GM18499 (cell line): Measurements from ENCODE around the gene NEDD4.
"Not testable (repeated sequence)": the region's sequence is repeated elsewhere in the genome, so short reads cannot be mapped to it uniquely, and the experiment has no call there.

Experiments
- ATAC-seq: cut with Tn5 transposase; IDR thresholded peaks from one replicate; pipeline ENCODE4 v1.9.1; 2021; ENCODE audit warnings: moderate number of reproducible peaks; ENCODE audit not compliant: insufficient read depth, unreplicated experiment

Gene NEDD4

DNA sequence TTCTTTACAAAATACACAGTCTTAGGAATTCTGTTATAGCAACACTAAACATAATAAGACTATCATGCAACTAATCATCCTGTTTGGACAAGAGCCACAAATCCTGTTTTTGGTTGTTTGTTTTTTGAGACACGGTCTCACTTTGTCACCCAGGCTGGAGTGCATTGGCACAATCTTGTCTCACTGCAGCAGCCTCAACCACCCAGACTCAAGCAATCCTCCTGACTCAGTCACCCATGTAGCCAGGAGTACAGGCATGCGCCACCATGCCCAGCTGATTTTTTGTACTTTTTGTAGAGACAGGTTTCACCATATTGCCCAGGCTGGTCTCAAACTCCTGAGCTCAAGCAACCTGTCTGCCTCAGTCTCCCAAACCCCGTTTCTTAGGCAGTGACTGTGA, 28.3 kb downstream of the NEDD4 start:
- no peak for ATAC-seq

DNA sequence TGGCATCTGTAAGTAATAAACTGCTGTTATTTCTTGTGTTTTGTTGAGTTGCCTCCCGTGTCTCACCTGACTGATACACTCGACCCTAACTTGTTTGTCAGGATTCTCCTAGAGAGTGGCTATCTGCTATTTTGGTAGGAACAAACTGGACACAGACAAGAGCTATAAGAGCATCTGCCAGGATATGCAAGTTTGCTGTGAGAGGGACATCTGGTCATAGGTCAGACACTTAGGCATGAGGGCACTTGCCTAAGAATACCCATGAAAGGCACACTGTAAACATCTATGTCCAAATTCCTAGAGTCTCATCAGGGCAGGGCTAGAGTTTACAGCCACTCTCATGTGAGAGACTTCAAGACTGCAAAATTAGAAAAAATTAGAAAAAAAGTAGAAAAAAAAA, 32.5 kb downstream of the NEDD4 start:
- ATAC-seq, result no peak

DNA sequence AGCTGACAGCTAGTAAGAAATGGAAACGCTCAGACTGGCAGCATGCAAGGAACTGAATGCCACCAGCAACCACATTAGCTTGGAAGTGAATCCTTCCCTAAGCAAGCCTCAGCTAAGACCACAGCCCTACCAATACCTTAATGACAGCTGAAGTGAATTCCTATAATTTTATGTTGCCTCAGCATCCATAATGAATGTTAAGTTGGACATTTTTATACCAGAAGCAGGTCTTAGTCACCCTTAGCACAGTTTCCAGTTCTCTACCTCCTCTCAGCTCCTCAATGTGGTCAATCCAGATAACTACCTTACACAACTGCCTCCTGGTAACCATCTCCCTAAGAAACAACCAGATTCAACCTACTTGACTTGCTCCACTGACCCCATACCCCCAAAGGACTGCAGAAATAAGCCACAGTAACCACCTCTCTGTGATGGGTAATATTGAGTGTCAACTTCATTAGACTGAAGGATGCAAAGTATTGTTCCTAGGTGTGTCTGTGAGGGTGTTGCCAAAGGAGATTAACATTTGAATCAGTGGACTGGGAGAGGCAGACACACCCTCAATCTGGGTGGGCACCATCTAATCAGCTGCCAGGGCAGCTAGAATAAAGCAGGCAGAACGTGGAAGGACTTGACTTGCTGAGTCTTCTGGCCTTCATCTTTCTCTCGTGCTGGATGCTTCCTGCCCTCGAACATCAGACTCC, 33.5 kb downstream of the NEDD4 start:
- ATAC-seq, result no peak

DNA sequence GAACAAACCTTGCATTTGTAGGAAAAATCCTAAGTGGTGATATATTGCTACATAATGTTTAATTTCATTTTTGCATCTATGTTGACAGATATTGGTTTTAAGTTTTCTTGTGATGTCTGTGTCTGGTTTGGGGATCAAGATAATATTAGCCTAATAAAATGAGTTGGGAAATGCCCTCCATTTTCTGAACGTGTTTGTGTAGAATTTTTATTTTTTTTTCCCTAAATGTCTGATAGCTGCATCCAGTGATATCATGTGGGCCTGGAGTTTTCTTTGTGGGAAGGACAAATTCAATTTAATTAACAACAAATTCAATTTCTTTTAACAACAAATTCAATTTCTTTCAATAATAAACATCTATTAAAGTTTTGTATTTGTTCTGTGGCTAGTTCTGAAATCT, 35.1 kb downstream of the NEDD4 start:
- no peak for ATAC-seq

DNA sequence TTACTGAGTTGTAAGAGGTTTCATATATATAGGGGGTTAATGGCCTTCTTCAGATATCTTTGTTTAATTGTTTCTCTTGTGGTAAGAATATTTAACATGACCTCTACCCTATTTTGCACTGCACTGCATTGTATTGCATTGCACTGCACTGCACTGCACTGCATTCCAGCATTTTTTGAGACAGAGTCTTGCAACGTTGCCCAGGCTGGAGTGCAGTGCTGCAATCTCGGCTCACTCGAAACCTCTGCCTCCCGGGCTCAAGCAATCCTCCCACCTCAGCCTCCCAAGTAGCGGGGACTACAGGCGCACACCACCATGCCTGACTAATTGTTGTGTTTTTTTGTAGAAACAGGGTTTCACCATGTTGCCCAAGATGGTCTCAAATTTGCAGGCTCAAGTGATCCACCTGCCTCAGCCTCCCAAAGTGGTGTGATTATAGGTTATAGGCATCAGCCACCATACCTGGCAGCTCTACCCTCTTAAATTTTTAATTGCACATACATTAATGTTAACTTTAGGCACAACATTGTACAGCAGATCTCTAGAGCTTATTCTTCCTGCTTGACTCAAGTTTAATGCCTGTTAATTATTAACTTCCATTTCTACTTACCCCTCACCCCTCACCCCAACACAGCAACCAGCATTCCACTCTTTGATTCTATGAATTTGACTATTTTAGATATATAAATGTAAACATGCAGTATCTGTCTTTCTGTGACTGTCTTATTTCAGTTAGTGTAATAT, 38.4 kb downstream of the NEDD4 start:
- ATAC-seq, result no peak

DNA sequence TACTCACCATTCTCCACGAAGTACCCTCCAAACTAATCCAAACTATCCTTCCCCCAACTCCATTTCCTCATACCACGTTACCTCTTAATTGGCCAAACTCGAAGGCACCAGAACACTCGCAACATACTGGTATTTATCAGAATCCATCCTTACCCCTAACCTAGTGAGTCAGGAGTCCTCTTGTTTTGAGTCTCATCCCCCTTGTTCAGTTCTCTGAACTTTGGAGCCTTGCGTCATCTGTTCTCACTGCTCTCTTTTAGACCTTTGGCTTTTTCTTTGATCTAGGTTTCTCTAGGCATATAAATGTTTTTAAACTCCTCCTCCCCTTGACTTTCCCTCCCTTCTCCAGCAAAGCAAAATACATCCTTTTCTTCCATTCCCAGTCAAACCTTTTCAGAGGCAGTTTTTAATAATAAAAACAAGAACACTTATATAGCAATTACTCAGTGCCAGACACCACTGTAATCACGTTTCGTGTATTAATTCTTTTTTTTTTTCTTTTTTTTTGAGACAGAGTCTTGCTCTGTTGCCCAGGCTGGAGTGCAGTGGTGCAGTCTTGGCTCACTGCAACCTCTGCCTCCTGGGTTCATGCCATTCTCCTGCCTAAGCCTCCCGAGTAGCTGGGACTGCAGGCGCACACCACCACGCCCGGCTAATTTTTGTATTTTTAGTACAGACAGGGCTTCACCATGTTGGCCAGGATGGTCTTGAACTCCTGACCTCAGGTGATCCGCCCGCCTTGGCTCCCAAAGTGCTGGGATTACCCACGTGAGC, 40.7 kb downstream of the NEDD4 start:
- ATAC-seq, result not testable (repeated sequence)

DNA sequence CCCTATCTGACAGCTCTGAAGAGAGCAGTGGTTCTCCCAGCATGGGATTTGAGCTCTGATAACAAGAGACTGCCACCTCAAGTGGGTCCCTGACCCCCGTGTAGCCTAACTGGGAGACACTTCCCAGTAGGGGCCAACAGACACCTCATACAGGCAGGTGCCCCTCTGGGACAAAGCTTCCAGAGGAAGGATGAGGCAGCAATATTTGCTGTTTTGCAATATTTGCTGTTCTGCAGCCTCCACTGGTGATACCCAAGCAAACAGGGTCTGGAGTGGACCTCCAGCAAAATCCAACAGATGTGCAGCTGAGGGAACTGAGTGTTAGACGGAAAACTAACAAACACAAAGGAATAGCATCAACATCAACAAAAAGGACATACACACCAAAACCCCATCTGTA, 48.8 kb downstream of the NEDD4 start:
- not testable (repeated sequence) for ATAC-seq

DNA sequence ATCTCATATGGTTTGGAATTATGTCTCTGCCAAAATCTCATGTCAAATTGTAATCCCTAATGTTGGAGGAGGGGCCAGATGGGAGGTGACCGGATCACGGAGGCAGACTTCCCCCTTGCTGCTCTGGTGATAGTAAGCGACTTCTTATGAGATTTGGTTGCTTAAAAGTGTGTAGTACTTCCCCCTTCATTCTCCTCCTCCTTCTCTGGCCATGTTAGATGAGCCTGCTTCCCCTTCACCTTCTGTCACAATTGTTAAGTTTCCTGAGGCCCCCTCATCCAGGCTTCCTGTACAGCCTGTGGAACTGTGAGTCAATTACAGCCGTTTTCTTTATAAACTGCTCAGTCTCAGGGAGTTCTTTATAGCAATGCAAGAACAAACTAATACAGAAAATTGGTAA, 51.1 kb downstream of the NEDD4 start:
- no peak for ATAC-seq

DNA sequence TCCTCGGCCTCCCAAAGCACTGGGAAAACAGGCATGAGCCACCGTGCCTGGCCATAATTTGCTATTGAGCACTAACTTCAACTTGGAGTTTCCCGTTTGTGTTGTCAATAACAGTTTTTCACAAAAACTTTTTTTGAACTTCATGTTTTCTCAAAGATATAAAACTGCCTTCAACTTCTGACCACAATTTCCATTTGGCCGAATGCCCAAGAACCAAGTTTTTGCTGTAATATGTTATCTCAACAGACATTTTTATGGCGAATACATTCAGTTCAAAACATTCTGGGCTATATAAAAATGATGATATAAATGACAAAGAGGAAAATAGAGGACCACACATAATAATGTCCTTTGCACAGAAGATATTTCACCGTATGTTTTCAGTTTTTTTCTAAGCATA, 56.4 kb downstream of the NEDD4 start:
- no peak for ATAC-seq

DNA sequence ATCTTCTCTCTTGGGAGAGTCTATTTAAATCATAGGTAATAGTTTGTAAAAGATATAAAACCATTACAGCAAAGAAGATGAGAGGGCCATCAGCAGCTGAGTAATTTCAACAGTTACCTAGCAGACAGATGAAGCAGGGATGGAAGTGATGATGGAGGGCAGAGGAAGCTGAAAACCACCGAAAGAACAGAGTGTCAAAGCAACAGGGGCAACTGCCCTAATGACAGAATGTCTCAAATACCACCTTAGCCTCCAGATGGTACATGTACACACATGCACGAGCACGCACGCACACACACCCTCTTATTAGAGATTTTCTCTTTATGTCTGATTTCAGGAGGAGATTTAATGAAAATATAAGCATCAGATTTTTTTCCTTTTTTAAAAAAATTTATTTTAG, 64.5 kb downstream of the NEDD4 start:
- ATAC-seq, result no peak

DNA sequence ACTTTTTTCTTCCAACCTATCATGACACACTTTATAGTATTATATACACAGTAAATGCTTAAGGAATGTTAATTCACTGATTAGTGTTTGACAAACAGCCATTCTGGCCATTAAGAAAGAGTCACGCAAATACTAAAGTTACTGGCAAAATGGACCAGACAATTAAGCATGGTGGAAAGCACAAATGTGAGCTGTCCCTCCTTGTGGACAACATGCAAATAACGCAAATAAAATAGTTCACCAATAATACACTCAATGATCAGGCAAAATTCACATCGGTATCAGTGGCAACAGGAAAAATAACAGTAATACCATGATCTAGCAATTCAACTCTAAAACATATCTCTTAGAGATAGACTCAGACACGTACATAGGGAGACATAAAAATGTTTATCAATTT, 71.7 kb downstream of the NEDD4 start:
- no peak for ATAC-seq

DNA sequence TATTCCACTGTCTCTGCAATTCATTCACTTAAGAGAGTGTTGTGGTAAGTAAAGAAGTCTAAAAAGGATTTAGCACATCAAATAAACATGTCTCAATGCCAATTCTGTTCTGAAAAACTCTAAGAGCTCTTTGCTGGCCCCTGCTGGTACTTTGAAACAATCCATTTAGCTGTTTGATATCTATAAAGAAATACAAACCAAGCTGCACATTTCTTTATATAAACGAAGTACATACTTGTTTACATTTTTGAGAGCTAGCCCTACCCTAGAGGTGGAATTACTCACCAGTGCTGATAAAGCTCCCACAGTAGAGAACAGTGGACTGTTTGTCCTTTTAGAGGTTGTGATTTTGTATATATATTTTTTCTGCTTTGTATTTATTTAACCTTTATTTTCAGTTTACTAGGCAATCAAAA, 75.5 kb downstream of the NEDD4 start:
- no peak for ATAC-seq

DNA sequence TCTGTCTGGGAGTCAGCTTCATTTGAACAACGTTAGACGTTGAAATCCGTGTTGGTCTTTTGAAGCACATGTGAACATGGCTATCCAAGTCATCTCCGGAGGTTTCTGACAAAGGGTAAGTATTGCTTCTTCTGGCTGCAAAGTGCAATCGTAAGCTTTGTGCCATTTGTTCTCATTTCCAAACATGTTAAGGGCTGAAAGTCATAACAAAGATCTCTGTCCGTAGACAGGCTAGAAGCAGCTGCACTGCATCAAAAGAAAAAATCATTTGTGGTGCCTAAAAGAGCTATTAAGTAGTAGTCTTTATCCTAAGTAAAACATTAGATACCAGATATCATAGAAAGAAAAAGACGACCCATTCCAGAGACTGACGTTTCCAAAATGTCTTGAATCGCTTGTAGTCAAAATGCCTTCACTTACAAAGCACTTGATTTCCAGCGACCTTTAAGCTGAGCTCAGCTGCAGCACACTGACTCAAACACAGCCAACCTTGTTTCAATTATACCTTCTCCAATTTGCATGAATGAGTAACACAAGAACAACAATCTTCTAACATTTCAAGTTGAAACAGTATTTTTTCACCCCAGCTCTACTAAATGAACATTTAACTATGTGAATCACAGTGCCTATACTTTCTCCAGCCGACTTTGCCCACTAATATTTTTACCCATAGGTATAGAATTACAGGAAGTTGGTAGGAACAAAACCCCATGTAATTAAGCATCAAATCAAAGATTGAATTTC, 76.6 kb downstream of the NEDD4 start:
- no peak for ATAC-seq

DNA sequence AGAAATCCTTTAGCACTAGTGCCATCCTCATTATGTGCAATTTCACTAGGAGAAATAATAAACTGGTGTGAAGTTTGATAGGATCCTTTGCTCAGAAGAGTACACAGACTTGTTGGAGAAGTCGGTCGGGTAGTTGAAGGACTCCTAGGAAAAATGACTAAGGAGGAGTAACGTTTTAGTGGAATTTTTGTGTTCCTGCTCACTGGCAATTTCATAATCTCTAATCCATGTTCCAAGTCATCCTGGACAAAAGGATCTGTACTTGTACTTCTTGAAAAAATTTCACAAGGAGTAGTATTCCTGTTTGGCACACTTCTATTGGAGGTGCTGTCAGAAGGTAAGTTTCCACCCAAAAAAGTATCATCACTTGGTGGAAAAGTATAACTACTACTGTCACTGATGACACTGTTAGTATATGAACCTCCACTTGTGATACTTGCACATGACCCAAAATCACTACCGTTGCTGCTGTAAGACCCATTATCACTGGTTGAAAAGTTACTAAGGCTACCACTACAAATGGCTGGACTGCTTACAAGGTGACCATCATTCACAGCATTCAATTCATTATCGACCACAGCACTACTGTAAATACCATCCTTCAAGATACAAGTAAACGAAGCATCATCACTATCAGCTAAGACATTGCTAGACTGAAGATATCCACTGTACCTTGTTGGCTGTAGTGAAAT, 77.4 kb downstream of the NEDD4 start:
- no peak for ATAC-seq

DNA sequence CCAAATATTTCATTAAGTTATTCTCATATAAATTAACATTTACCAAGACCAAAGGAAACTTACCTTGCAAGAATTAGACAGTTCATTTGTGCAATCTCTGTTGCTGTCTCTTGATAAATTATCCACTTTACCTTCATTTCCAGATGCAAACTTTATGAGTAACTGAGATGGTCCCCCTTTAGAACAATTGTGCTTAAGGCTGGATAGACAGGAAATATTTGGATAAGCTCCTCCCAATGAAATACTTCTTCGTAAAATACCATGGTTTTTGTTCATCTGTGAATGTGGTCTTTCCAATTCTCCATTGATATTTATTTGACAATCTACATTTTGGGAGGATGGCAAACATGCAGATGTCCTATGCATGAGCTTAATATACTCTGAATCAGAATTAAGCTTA, 78.2 kb downstream of the NEDD4 start:
- ATAC-seq, result no peak

DNA sequence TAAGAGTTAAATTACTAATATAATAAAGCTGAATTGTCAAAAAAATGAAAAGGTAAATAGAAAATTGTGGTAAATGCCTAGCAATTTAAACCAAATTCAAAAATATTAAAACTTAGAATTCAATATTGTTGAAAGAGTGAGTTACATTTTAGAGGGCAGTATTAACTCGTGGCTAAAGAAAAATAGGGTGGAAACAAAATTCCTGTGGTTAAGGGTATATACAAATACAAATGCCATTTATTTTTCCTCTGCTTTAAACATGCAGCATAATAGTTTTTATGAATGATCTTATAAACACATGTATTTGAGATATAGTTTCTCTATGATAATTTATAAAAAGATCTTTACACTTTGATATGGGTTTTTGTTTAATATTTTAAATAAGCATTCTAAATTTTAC, 79.0 kb downstream of the NEDD4 start:
- no peak for ATAC-seq

DNA sequence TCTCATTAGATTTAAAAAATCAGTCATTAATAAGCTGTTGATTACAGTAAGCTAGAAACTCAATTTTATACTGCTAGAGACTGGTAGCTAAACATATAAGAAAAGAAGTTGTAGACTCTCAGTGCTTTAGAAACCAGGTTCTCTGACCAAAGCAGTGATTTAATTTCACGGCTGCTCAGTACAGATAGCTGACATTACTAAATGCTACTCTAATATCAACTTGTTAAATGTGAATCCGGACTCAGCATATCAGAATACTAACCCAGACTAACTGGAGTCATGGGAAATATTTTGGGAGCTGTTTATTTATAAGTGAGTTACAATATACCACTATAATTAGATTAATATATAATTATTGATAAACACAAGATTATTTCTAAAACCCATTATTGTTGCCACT, 80.4 kb downstream of the NEDD4 start:
- no peak for ATAC-seq

DNA sequence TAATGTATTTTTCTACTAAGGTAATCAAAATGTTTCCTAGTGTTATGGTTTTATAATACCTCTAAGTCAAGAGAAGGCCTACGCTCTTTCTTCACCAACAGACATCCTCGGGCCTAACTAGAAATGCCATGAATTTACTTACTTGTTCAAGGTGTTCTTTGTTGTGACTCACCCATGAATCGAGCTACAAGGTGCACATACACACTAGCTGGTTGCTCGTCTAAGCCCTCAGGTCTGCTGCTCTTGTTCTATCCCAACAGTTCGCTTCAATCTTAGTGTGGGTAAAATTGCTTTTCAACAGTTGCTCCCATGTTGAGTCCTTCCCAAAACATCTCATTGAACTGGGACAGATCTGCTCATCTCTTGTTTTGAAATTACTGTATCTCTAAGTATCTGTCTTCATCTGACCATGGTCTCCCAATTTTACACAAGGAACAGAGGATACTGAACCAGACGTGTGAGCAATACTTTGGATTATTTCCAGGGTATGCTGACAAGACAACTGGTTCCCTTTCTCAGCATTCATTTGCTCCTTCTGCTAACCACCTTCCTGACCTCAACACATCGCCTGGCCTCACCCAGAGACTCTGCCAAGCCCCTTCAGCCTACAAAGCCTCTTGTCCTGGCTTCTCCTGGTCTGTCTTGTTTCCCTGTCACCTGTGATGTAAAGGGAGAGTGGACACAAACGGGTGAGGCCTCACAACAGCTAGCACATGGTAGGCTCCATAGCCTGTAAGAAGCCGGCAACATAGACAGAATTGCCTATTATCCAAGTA, 84.2 kb downstream of the NEDD4 start:
- ATAC-seq, result no peak

DNA sequence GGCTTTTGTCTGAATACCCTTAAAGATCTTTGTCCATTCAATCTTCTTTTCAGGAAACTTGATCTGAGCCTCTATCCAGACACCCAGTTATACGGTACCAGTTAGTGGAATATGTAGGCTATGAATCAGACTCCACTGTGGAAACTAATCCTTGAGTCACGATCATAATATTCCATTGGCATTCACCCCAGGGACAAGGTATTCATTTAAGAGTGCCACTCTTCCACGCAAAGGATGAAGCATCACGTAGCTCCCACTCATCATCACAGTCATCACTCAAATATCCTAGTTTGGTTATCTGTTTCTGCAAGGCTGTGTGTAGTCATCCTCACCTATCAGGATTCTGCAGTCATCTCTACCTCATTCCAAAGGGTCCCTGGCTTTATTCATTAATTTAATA, 85.6 kb downstream of the NEDD4 start:
- no peak for ATAC-seq
